Measurements from ENCODE around the gene UBASH3A. TPM values are rescaled to one million over a fixed set of nuclear protein-coding genes. Genes with fewer than 3 reads are reported as not detected.

Gene UBASH3A
- polyA plus RNA-seq, 2 of the 4 experiments (the other 2 are of a cell fraction) = not detected

GRCh38 chr21:42439284-42440186, 35.8 kb downstream of the UBASH3A start:
- no peak for ATAC-seq
- TF ChIP-seq HOXA7 (CRISPR knock-in tag; IDR thresholded peaks at IDR 0.05) = no peak
- no peak overlapping the region for H3K27ac ChIP-seq
- H3K4me3 ChIP-seq = no peak overlapping the region
- FAIRE-seq = no peak
- DNase-seq (ENCODE audit: low read depth in 1 of 2, low spot score in 1 of 2) = no peak
- H3K9me3 ChIP-seq = no peaks in the 10 kb centered on the region
- WGBS (ENCODE audit: missing lambda C conversion rate) = 68% methylated on average over 15 of the region's 17 CpGs
- no peaks in the 10 kb centered on the region for H3K4me1 ChIP-seq
- ChIA-PET POLR2A (no interaction called here), CTCF (no interaction called here)
- no peak overlapping the region for H3K4me2 ChIP-seq

- H3K27ac ChIP-seq = no peak overlapping the region
- no peak for TF ChIP-seq EHF (CRISPR knock-in tag; IDR thresholded peaks at IDR 0.05)
- no peak for TF ChIP-seq MAZ (IDR thresholded peaks at IDR 0.05; ENCODE audit: borderline replicate concordance, low read depth, low read length)
- no peak for TF ChIP-seq KDM1A (IDR thresholded peaks at IDR 0.05; ENCODE audit: low read depth)
- TF ChIP-seq HOXA7 (CRISPR knock-in tag; IDR thresholded peaks at IDR 0.05) = no peak
- no peak for TF ChIP-seq TFCP2L1 (CRISPR knock-in tag; IDR thresholded peaks at IDR 0.05)
- 57% methylated on average over 12 of the region's 12 CpGs for WGBS (ENCODE audit: missing lambda C conversion rate)
- no peak overlapping the region for H3K4me3 ChIP-seq
- DNase-seq (ENCODE audit: low read depth in 1 of 2, low spot score in 1 of 2) (no peak), ATAC-seq (no peak), FAIRE-seq (no peak)
- H3K9me3 ChIP-seq = no peaks in the 10 kb centered on the region
- POLR2A ChIA-PET = no interaction called here
- no peak overlapping the region for H3K4me2 ChIP-seq
- CTCF ChIA-PET = no interaction called here
- H3K4me1 ChIP-seq = no peaks in the 10 kb centered on the region
Observed at GRCh38 chr21:42440187-42440792, 36.6 kb downstream of the UBASH3A start.

GRCh38 chr21:42441963-42442362, 38.3 kb downstream of the UBASH3A start:
- ChIA-PET POLR2A (no interaction called here), CTCF (no interaction called here)
- DNase-seq (ENCODE audit: low read depth in 1 of 2, low spot score in 1 of 2) = no peak
- Histone ChIP-seq H3K4me2 (no peak overlapping the region), H3K27ac (no peak overlapping the region), H3K9me3 (no peaks in the 10 kb centered on the region), H3K4me1 (no peaks in the 10 kb centered on the region), H3K4me3 (no peak overlapping the region)
- TF ChIP-seq TP53 (CRISPR knock-in tag; IDR thresholded peaks at IDR 0.05) = no peak
- TF ChIP-seq GATA3 (IDR thresholded peaks at IDR 0.05; ENCODE audit: borderline replicate concordance) = no peak
- TF ChIP-seq TFCP2L1 (CRISPR knock-in tag; IDR thresholded peaks at IDR 0.05) = no peak
- no peak for TF ChIP-seq HMGXB4 (CRISPR knock-in tag; IDR thresholded peaks at IDR 0.05; ENCODE audit: borderline replicate concordance)
- no peak for TF ChIP-seq EHF (CRISPR knock-in tag; IDR thresholded peaks at IDR 0.05)
- TF ChIP-seq MAZ (IDR thresholded peaks at IDR 0.05; ENCODE audit: borderline replicate concordance, low read depth, low read length) = no peak
- no peak for TF ChIP-seq CHD2 (IDR thresholded peaks at IDR 0.05; ENCODE audit: low read length, partially characterized antibody)
- TF ChIP-seq MYC (IDR thresholded peaks at IDR 0.05; ENCODE audit: borderline replicate concordance, low read length) = no peak
- TF ChIP-seq KDM5A (IDR thresholded peaks at IDR 0.05) = no peak
- no peak for TF ChIP-seq FOXS1 (CRISPR knock-in tag; IDR thresholded peaks at IDR 0.05)
- TF ChIP-seq ATOH8 (CRISPR knock-in tag; IDR thresholded peaks at IDR 0.05; ENCODE audit: low read depth) = no peak
- no peak for TF ChIP-seq MAX (IDR thresholded peaks at IDR 0.05)
- TF ChIP-seq JUNB (IDR thresholded peaks at IDR 0.05) = no peak
- TF ChIP-seq RAD21 (conservative IDR thresholded peaks at IDR 0.05 in 1 of 2, IDR thresholded peaks at IDR 0.05 in 1 of 2) = no peak
- TF ChIP-seq HOXB13 (CRISPR knock-in tag; IDR thresholded peaks at IDR 0.05; ENCODE audit: low read depth) = no peak
- ATAC-seq = no peak
- FAIRE-seq = no peak
- WGBS (ENCODE audit: missing lambda C conversion rate) = 41% methylated on average over 4 of the region's 6 CpGs

All from A549 (cell line).